ENCODE measurements around the gene COLEC12.

DNA sequence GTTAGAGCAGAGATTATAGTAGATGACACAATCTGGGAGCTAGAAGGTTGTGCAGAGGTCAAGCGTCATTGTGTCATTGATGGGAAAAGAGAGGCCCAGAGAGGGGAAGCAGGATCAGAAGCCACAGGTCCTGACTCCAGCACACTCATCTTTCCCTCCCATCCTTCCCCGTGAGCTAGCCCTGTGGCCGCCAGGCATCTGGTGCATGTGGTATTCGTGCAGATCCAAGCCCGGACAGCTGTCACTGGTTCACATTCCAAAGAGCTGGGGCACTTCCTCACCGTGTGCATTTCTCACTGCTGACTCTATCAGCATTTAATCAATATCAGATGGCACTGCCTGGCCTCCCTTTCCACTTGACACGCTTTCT, 138.6 kb downstream of the COLEC12 start:
- TF ChIP-seq, protein P1, sequence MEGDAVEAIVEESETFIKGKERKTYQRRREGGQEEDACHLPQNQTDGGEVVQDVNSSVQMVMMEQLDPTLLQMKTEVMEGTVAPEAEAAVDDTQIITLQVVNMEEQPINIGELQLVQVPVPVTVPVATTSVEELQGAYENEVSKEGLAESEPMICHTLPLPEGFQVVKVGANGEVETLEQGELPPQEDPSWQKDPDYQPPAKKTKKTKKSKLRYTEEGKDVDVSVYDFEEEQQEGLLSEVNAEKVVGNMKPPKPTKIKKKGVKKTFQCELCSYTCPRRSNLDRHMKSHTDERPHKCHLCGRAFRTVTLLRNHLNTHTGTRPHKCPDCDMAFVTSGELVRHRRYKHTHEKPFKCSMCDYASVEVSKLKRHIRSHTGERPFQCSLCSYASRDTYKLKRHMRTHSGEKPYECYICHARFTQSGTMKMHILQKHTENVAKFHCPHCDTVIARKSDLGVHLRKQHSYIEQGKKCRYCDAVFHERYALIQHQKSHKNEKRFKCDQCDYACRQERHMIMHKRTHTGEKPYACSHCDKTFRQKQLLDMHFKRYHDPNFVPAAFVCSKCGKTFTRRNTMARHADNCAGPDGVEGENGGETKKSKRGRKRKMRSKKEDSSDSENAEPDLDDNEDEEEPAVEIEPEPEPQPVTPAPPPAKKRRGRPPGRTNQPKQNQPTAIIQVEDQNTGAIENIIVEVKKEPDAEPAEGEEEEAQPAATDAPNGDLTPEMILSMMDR (IDR thresholded peaks at IDR 0.05) = no peak
- no peak for TF ChIP-seq POLR2A (IDR thresholded peaks at IDR 0.05)
